IPS-NIHi11 (cell line): ENCODE data around the gene TENT5A.
A peak's percentile ranks its signal among the peaks of the same experiment; 100 is the strongest.

Experiments
- DNase-seq: peaks from one replicate; pipeline ENCODE4 v3.0.0; 2012; ENCODE audit warnings: mixed read lengths, low spot score

TENT5A gene

GRCh38 chr6:81771097-81771496 lies 18.6 kb upstream of the TENT5A start:
- no peak for DNase-seq

DNA sequence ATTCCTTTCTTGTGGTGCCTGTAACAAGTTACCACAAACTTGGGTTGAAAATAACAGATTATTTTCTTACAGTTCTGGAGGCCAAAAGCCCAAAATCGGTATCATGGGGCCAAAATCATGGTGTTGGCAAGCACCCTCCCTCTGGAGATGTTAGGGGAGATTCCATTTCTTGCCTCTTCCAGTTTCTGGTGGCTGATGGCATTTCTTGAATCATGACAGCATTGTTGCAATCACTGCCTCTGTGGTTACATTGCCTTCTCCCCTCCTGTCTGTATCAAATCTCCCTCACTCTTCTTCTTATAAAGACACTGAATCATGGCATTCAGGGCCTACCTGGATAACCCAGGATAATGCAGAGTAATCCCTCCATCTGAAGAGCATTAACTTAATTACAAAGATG lies 17.9 kb upstream of the TENT5A start:
- DNase-seq, result no peak

DNA sequence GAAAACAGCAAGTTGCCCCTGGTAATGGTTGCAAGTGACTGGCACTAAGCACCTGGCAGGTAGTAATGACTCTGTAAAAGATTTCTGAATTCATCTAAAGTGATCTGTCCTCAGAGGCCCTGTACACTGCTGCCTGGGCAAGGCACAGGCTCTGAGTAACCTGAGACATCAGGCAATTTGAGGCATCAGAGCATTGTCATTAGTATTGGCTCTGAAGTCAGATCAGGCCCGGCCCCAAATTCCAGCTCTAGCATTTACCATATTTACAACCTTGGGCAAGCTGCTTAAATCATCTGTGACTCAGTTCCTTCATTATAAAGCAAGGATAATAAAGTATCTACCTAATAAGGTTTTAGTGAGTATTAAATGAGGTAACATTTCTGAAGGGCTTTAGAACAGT lies 17.3 kb upstream of the TENT5A start:
- peak; percentile 23 for DNase-seq

DNA sequence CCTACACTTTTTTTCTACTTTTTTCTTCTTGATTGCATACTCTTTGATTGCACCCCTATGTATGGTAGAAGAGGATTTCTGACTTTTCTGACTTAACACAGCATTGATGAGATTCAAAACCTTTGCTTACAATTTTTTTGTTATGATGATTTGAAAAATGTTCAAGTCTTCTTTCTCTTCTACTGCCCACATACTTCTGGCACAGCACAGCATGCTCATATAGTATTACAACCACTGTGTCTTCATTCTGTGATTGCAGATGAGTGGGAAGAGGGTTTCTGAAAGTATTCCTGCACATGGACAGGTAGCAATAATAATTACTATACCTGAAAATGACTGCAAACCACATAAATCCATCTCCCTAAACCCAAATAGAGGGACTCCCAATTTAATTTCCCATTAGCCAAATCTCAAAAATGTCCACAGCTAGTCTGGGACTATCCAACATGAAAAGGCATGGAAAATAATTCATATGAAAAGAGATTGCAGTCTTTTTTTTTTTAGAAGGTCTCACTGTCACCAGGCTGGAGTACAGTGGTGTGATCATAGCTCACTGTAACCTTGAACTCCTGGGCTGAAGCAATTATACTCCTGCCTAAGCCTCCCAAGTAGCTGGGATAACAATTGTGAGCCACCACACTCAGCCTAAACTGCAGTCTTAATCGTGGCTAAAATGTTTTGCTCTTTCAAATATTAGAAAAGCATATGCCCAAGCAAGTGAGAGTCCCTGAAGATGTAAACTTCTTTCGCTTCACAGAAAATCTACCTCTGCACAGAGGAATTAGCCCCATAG lies 15.9 kb upstream of the TENT5A start:
- no peak for DNase-seq

DNA sequence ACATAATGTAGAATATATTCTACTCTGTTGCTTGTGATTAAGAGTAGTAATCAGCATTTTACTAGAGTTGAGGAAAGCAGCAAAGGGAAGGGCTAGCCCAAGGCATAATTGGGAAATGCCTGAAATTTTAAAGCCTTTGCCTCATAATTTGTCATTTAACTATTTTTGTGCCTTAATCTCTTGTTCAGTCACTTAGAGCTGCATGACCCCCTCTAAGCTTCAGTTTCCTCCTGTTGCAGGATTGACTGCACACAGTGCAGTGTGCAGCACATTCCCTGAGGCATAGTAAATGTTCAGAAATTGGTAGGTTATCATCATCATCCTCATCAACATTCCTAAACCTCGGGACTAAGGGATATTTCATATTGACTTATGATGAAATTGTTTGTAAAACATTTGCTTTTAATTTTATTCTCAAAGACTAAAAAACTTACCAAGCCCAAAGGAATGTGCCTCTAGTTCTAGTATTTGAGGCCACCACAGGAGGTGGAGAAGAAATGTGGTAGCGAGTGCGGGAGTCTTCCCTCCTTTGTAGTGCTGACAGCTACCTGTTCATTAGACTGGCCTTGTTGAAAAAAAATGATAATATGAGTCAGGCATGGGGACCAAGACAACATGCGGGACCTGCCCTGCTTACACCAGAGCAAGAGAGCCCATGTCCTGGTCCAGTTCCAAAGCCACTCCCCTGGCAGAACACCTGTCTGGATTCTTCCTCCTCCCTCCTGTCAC lies 14.8 kb upstream of the TENT5A start:
- DNase-seq, result no peak

DNA sequence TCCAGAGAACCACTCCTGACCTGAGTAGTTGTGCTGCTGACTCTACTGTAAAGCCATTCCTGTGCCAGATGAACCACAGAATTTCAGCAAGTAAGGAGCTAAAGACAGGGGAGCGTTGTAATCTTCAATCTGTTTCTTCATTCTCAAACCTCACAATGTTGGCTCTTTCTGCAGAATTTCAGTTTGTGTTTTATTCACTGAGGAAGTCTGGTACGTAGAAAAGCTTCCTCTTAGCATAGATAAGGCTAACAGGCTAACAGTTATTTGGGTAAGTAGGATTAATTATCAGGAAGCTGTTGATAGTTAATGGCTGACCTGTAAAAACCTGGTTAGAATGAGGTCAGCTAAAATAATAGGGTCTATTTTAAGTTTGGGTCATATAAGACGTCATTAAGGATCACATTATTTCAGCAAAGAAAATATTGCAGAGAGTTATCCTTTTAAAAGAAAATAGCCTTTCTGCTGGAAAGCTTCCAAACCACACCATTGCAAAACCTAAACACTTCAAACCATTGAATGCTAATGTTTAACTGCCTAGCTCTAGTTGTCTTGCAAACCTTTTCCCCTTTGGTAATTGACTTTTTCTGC lies 14.1 kb upstream of the TENT5A start:
- no peak for DNase-seq

- no peak for DNase-seq
Observed at GRCh38 chr6:81764531-81764930, 12.1 kb upstream of the TENT5A start.

- DNase-seq, result no peak
Observed at GRCh38 chr6:81763968-81764367, 11.5 kb upstream of the TENT5A start.

DNA sequence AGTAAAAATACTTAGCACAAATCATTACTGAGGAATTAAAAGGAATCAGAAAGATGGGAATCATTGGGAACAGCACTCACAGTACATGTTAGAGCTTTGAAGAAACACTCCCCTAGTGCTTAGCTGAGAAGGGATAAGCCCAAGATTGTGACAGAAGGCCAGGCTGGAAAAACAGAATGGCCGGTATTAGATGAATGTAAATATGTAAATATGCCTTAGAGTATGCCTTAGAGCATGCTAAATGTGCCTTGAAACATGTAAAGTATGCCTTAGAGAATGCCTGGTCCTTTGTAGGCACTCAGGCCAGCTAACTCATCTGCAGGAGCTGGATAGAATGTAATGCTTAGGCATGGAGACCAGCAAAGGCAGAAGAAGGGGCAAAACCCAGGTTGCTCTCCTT lies 10.6 kb upstream of the TENT5A start:
- DNase-seq, result no peak

- no peak for DNase-seq
Observed at GRCh38 chr6:81762606-81763005, 10.1 kb upstream of the TENT5A start.

- no peak for DNase-seq
Observed at GRCh38 chr6:81762132-81762531, 9.7 kb upstream of the TENT5A start.

GRCh38 chr6:81761197-81761596 lies 8.7 kb upstream of the TENT5A start:
- no peak for DNase-seq

DNA sequence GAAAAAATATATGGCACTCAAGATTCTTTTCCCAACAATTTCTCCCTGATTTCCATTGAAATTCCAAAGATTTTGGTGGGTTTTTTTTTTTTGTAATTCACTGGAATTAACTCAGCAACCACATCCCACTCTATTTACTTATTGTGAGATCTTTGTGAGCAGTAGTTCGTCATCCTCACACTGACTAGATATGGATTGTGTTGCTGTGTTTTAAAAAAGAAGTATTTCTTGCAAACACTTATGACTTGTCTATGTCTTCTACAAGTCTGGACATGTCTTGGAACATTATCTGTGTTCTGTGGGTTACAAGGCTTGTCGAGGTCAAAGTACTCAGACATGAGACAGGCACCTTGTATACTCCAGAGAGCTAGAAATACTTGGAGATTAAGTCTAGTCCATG lies 7.3 kb upstream of the TENT5A start:
- no peak for DNase-seq

GRCh38 chr6:81758221-81758620 lies 5.7 kb upstream of the TENT5A start:
- DNase-seq, result no peak

DNA sequence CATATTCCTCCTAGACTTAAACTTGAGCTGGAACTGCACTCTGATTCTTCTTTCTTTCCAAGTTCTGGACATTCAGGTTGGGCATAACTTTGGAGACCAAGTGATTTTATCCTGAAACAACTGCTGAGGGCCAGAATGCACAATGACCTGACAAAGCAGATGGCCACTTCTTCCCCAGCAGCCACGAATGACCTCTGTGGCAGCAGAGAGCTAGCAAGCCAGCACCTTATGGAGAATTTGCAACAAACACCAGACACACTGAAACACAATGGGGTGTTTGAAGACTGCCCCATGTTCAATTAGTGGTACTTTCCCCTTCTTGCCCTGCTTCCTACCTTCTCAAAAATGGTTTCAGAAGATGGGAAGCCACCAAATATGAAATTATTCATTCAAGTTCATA lies 4.2 kb upstream of the TENT5A start:
- DNase-seq, result no peak

DNA sequence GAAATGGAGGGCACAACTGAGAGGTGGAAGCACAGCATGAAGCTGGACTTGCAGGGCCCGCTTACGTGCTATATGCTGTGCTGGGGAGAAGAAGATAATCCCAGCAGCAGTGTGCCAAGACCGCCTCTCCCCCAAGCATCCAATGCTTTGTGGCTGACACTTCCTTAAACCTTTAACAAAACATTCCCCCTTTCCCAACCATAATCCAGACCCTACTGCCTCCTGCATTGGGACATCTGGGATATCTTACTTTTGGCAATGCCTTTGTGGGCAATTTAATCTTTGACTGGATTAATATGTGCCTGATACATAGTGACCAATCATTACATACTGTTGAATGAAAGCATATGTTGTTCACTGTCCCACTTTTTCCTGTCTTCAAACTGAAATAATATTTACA lies 3.1 kb upstream of the TENT5A start:
- DNase-seq, result no peak

DNA sequence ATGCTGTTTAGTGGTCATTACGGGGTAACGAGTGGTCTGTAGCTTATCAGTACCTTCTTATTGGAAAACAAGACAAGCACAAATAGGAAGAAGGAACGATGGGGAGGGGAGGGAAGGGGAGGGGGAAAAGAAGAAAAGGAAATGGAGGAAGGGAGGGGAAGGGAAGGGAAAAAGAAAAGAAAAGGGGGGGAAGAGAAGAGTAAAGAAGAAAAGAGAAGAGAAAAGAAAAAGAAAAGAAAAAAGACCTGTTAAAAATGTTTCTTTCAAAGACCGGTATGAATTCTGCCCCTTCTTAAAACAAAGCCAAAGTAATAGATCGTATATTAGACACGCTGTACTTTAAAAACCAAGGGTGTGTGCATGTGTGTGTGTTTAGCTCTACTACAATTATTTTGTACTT lies 2.4 kb upstream of the TENT5A start:
- no peak for DNase-seq

DNA sequence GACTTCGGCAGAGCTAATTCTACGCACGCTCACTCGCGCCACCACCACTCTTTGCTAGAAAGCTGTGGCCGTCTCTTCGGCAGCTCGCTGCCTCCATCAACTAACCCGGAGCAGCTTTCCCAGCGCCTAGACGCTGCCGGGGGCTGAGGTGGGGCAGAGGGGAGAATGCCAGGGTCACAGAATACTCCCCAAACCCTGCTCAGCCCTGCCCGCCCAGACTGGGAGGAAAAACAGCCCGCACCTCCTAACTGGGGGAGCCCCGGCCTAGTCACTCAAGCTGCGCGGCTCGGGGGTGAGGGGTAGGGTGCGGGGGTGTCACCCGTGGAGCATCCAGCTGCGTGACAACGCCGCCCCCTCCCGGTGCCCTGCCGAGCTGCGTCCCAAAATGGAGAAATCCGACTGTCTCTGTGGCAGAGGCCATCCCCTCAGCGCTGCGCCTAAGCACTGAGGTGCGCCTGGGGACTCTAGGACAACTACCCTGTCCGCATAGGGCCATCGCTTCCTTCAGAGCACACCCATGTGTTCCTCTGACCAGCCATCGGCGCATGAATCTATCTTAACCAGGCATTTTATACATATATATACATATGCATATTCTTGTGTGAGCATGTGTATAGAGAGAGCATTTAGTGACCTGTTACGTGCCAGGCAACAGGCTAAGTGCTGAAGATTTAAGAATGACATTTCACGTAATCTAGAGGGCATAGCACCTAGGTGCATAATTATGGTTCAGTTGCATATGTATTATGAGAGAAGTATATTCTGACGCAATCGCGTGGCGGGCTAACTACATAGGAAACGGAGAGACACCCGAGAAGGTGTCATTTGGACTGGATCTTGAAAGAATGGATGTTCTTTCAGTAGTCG lies 1.5 kb upstream of the TENT5A start:
- peak; percentile 53 for DNase-seq

DNA sequence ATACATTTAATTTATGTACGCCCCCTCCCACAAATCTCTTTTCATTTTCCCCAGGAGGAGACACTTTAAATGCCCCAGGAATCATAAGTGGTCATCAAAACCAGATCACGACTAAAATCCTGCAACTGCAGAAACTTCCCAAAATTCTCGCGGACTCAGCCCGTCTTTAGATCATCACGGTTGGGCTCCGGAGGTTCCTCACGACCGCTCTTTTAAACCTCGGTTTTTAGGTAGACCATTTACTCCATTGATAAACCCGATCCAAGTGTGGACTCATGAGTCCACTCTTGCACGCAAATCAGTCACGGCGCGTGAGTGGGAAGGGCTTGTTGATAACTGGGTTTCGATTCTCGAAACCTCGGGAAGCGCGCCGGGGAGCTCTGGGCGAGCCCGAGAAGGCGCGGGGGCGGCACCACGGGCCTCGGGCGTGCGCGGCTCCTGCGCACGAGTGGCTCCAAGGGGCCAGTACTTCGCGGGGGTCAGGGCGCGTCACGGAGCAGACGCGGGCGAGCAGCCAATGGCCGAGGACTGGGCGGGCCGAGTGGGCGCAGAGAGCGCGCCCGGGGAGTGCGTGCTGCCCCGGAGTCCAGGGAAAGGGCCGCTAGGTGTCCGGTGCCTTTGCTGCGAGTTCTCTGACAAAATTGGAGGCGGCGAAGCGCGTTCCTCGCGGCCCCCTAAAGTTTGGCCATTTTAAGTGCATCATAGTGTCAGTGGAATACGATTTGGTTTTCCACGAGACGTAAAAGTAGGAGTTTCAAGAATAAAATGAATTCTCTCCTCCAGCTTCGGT lies 635 bp upstream of the TENT5A start:
- peak; percentile 80 for DNase-seq

DNA sequence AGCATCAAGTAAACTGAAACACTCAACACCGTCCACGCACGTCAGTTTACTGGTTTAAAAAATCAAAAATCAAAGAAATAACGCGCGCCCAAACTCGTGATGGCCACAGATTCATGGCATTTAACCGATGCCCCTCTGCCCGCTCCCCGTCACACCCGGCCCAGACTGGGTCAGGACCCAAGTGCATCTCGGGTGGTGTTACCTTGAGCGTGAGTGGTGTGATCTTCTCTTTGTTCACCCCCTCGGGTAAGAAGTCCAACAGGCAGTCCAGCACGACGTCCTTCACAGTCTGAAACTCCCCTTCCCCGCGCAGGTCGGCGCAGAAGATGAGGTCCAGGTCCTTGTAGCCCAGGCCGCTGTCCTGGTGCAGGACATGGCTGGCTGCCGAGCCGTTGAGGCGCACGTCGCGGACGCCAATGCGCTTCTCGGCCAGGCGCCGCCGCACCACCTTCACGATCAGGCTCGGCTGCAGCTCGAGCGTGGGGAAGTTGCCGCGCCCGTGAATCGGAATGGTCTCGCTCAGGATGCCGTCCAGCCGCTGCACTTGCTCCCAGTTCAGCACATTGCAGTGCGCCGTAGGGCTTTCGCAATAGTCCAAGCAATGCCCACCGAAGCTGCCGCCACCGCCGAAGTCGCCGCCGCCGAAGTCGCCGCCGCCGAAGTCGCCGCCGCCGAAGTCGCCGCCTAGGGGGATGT lies 945 bp downstream of the TENT5A start:
- peak; percentile 28 for DNase-seq
